ENCODE results near the gene RAPSN. TPM values are rescaled to one million over a fixed set of nuclear protein-coding genes. Genes with fewer than 3 reads are reported as not detected.

The RAPSN gene
- not detected for polyA plus RNA-seq (ENCODE audit: insufficient read length)
- long read RNA-seq, donor 1 = 0 reads
- long read RNA-seq, donor 2 = 0 reads
- long read RNA-seq, donor 3 = 0 reads
- long read RNA-seq, donor 4 = 0 reads
- long read RNA-seq, donor 5 = 0 reads
- long read RNA-seq, donor 6 = 0 reads
- long read RNA-seq, donor 7 = 0 reads
- long read RNA-seq, donor 8 = 0 reads

DNA sequence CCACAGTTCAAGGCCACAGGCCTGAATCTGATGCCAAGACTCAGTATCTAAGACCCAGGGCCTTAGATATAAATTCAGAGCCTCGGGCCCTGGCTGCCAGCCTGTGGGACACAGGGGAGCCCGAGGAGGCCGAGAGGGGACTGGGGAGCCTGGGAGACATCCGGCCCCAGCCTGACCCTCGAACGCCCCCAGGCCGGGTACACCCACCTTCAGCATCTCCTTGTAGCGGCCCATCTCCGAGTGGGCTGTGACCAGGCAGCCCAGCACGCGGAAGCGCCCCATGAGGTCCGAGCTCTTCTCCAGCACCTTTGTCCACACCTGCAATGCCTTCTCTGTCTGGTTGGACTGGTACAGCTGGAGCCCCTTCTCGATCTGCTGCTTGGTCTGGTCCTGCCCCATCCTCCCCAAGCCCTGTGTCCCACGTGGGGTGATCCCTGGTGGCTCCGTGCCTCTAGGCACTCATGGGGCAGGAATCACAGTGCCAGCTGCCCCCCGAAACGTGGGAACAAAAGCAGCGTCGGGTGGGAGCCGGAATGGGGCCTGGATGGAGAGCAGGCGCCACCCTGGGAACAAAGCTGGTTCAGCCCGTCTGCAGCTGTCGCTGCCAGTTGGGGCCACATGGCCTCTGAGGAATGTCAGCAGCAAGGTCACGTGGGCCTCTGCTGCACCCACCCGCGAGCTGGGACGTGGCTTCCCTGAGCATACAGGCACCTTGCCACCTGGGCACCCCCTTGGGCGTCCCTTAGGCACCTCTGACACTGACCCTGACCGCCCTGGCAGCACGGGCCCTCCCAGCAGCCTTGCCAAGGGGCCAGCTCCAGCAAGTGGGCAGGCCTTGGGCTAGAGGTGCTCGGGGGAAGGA is at the start of gene RAPSN:
TSS of gene RAPSN (minus strand) at position 571 of the 862 bp plus-strand sequence. CDS start at position 399, 172 bp downstream.
- DNase-seq = no peak

DNA sequence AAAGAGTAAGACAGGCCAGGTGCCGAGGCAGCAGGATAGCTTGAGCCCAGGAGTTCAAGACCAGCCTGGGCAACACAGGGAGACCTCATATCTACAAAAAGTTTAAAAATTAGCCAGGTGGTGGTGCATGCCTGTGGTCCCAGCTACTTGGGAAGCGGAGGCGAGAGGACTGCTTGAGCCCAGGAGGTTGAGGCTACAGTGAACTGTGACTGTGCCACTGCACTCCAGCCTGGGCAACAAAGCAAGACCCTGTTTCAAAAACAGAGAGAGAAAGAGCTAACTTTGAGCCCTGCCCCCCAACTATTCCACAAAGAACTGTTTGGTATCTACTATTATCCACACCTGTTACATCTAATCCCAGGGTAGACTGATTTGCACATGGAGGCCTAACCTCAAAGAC is 49.2 kb upstream of the RAPSN start:
- DNase-seq = no peak

DNA sequence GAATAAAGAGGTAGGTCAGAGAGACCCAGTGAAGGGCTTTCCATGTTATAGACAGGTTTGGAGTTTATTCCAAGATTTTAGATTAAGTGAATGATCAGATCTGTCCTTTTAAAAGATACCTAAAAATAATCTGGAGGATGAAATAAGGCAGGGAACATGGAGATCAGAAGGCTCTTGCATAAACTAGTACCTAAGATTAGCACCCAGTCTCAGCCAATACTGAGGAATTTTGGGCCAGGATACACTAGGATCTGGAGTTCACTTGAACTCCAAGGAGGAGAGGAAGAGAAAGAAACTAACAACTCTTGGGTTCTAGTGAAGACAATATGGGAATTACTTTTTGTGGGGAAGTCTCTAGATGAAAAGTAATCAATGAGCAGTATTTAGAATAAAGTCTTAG is 47.9 kb upstream of the RAPSN start:
- DNase-seq = no peak

DNA sequence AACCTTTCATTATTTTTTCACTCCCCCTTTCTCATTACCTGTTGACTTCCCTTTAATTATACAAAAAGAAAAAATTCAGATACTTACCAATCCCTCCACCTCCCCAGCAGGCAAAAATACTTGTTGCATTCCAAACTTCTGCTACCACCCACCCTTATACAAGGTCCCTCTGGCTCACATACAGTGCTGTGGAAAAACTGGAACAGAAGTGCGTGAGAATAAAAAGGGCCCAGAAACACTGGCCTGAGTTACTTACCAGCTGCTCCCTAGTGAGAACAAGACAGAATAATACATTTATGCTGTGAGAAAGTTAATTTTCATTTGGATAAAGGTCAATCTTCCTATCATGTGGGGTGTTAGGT is 46.9 kb upstream of the RAPSN start:
- DNase-seq = no peak

DNA sequence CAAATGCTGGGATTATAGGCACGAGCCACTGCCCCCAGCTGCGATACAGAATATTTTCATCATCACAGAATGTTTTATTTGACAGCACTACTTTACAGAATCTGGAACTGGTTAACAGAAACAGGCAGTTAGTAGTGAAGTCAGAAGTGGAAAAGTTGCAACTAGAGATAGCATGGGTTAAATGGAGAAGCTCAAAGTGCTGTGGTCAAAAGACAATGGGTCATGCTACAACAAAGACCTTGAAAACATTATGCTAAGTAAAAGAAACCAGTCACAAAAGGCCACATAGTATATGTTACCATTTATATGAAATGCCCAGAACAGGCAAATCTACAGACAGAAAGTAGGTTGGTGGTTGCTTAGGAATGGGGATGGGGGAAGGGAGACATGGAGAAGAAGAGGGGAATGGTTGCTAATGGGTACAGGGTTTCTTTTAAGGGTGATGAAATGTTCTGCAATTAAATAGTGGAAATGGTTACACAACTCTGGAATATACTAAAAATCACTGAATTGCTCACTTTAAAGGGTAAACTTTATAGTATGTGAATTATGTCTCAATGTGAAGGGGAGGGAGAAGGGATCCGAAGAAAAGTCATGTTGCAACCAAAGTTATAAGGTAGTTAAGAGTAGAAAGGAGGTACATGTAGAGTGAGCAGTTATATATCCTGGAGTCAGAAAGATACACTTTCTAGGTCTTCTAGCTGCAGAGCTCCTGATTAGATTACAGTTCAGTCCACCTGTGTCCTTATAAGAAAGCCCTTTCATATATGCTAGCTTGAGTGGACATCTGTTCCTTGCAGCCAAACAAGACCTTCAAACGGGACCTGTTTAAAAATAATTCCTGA is 46.3 kb upstream of the RAPSN start:
- no peak for DNase-seq

DNA sequence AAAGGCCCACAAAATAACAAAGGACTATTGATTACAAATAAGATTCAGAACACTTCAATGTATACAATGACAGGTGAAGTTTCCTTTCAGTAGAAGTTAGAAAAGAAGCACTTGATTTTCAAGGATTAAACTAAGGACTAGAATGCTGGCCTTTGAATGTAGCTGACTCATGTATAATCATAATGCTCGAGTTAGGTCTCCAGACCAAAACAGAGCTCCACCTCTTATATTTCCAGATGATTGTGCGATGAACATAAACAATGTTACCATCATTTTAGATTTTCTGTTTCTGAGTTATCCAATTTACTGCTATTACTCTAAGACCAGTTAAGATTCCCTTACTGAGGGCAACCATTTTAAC is 40.4 kb upstream of the RAPSN start:
- DNase-seq = no peak

DNA sequence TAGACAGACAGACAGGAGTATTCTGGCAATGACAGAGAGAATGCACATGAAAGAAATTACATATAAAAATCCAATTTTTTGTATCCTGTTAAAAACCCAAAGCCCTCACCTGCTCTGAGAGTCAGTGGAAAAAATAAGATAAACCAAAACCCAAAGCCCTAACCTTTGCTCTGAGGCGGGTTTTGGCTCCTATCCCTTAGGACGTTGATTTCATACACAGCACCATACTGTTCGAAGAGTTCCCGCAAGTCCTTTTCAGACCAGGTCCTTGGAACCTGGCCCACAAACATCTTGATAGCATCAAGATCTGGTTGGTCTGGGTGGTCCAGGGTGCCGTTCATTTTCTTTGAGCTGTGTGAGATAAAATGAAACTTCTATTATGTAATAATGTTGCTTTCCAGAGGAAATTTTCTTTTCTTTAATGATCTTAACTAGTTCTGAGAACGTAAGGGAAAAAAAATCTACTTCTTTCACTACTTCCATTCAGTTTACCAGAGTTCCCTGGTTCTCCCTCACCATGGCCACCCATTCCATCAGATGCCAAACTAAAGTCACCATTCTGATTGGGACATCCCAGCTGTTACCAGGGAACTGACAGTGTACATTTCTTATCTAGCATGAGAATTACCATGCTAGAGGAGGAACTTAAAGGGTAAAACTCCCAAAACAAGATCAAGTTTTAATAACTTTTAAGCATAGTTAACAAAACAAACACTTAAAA is 39.9 kb upstream of the RAPSN start:
- no peak for DNase-seq

DNA sequence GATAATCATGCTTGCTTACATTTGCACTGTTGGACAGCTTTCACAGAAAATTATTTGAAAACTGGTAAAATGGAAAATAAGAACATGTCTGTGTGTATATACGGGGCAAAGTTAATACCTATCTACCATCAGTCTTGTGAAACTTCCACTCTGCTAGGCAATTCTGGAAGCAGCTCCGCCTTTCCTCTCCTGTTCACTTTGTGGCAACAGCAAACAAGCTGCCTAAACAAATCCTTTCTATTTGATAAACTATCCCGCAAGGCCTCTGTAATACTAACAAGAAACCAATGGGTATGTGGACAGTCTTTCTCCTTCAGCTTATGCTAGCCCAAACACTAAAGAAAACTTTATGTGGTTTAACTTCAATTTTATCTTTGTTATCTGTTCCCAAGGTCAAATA is 39.2 kb upstream of the RAPSN start:
- DNase-seq = no peak

DNA sequence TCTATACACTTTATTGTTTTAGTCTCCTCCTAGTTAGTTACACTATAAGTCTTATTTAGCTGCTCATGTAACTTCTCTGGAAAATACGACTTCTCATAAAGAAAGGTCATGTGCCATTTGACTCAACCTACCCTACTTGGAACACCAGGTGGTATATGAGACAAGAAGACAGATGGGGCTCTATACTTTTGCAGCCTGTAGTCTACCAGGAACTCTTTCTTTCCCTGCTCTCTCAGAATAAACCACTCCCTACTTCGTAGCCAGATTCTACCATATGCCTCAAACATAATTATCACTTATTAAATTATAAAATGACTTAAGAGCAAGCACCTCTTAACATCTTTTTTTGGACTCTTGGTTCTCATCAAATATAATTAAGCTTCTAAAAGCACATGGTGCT is 38.5 kb upstream of the RAPSN start:
- DNase-seq = no peak

DNA sequence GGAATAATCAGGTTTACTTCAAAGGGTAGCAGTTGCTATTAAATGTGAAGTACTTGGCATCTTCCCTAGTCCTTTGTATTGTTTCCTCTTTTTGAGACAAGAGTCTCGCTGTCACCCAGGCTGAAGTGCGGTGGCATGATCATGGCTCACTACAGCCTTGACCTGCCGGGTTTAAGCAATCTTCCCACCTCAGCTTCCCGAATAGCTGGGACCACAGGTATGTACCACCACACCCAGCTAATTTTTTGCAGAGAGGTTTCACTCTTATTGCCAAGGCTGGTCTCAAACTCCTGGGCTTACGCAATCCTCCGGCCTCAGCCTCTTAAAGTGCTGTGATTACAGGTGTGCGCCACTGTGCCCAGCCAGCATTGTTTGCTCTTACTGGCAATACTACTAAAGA is 36.2 kb upstream of the RAPSN start:
- no peak for DNase-seq

DNA sequence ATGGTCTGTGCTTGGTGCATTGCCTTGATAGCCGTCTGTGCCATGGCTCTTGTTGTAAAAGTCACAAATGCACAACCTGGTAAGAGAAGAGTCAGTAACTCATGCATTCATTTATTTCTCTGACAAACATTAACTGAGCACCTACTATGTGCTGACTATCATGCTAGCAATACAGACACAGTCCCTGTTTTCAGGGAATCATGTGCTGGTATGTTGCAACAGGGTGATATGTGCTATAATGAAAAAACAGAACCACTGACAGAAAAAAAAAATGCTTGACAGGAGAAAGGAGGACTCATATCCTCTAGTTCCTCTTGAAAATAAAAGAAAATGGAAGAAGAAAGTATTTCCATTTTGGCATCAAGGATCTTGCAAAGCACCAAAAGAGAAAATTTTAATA is 34.5 kb upstream of the RAPSN start:
- DNase-seq = no peak

DNA sequence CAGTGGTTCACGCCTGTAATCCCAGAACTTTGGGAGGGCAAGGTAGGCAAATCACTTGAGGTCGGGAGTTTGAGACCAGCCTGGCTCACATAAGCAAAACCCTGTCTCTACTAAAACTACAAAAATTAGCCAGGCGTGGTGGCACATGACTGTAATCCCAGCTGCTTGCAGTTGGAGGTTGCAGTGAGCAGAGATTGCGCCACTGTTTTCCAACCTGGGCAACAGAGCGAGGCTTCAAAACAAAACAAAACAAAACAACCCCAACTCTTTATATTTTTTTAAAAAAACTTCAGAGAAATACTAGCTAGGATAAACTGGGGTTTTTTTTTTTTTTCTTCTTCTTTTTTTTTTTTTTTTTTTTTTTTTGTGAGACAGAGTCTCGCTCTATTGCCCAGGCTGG is 31.8 kb upstream of the RAPSN start:
- DNase-seq = no peak

DNA sequence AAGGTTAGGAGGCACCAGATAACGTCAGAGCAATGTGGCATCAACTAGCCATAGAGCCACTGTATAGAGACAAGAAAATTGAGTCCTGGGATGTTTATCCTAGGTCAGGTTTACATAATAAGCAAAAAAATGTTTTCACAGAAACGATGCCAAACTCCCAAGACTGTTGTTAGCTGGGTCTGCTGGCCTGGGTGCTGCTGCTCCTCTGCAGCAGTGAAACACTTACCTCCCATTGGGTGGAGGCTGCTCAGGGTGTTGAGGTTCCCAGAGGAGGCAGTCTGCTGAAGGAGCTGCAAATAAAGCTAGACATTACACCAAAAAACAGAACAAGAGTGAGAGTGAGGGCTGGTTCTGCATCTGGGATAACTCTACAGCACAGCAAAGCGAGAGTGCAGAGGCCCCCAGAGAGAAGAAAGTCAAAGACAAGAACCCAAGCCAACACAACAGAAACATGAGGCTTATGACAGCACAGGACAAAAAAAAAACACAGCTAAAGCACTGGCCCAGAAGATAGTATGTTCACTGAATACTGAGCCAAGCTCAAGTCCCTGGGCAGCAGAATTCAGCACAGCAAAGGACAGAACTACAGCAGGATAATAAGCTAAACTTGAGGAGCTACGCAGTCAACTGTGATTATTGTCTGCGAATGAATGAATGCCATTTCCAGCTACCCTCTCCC is 29.9 kb upstream of the RAPSN start:
- DNase-seq = no peak

DNA sequence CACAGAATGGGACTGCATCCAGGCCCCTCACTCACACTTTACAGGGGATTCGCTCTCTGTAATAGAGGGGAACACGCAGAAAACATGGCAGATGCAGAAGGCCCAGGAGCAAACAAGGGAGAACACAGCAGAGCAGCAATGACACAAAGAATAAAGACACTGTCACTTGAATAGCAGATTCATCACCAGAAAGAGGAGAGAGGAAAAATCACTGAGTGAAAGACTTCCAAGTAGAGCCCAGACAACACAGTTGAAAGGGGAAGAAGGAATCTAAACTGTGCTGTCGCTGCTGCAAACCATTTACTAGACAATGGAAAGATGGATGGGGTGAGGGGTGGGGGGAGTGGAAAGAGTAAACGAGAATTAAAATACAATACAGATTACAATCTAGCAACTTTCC is 28.8 kb upstream of the RAPSN start:
- DNase-seq = no peak

DNA sequence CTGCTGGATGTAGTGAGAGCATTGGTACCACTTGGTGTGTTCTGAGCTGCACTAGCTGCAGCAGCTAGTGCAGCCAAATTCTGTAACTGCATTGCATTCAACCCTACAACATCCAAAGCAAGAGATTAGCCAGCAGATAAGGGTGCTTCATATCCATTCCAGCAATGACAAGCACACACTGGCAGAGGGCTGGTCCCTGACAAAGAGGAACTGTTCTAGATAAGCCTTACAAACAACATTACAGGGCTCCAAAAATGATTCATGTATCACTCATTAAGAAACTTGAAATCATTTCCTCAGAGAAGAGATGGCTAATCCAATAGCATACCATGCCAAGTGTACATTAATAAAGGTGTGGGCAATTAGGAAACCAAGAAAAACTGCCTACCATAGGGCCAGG is 28.4 kb upstream of the RAPSN start:
- no peak for DNase-seq

DNA sequence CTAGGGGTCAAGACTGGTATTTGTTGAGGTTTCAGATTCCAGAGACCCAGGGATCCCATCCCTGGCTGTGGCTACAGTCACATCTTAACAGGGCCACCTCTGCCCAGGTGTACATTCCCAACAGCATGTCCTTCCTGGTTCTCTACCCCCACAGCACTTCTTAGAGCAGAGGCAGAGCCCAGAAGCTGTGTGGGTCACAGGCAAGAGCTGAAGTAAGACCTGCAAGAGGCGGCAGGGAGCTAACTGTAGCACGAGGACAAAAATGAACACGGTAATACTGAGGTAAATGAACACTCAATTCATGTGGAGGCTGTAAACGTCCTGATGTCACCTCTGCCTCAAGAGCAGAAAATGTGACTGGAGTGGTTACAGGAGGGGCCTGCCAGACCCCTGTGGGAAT is 21.7 kb upstream of the RAPSN start:
- no peak for DNase-seq

DNA sequence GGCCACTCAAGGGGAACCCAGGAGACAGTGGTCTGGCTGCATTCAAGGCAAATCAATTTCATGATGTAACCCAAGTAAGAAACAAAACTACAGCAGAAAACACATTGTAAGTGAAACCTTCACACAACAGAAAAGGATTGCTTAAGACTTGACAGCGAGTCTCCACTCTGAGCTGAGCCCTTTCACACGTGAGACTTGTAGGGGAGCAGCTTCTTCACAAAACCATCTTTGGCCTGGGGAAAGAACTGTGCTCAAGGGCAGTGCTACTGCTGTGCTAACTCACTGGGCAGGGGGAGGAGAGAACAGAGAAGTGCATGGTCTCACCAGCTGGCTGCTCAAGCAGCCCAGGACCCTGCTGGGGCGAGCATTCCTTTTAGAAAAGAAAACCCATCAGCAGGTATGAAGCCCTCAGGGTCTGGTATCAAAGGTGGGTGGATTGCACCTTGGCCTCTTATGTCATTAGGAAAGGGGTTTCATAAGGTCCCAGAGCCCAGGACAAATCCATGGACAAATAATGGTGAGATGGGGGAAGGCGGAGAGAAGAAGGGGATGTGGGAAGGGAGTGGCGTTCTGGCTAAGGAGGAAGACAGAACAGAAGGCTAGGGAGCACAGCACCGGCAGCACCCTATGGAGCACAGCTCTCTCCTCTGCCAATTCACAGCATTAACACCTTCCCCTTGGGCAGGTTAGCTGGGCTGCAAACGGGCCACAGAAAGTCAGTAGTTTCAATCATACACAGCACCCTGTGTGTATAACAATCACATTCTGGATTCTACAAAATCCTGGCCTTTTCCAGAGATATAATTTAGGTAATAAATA is 20.6 kb upstream of the RAPSN start:
- no peak for DNase-seq

DNA sequence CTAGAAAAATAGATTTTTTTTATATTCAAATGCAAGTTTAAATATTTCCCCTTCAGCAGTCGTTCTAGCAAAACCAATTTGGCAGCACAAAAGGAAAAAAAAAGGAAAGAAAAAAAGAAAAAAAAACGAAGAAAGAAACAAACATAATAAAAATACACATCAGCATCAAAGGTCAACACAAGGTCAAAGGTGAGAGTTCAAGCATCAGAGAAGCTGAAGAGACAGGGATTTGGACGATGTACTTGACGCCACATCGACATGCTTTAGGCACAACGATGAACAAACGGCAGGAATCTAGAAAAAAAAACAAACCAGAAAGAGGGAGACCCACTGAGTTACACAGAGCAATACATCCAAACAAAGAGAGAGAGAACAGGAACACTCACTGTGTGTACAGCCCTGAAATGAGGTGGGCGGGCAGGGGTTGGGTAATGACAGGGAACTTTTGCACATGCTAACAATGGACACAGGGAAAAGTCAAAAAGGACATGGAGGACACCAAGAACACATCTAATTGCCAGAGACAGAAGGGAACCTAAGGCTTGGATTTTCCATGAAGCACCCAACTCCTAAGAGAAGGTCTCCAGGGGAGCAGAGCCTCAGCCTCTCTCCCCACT is 19.8 kb upstream of the RAPSN start:
- DNase-seq = no peak

DNA sequence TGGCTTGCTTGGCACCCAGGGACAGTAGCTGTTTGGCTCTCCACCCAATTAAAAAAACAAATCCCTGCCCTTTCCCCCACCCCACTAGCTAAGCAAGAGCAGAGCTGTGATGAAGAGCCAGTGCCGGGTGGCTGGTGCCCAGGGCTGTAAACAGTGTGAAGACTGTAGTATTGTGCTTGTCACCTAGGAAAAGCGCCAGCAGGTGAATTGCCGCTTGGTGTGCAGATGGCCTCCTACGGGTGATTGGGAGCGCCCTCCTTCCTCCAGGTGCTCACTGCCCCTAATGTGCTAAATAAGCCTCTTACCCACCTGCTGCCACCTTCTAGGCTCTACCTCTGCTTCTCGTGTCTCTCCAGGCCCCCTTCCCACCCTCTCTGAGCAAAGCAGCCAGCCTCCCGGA is 18.4 kb upstream of the RAPSN start:
- DNase-seq = no peak

DNA sequence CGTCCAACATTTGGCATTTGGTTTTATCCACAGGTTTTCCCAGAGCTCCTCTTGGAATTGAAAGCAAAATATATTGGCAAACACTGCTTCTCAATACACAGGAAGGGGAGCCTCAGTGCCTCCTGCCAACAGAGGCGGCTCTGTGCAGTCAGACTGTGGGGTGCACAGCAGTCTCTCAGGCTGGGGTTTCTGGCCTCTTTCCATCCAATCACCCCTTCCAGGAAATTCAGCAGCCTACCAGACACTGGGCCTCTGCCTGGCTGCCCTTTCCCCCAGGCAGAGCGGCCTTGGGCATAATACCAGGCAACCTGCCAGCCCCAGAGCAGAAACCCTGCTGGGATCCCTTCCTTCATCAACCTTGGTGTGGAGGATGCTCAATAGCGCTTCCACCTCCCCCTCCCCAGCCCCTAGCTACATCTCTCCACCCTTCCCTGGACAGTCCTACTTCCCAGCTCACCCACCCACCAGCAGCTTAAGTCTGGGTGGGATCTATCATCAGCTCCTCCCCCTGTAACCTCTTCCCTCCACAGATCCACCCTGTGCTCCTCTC is 17.8 kb upstream of the RAPSN start:
- no peak for DNase-seq

All from left kidney (tissue), 8 donors.